Medulla oblongata (tissue), 1 donor: ENCODE results near the gene C12orf75.
"Not testable (repeated sequence)": the region's sequence is repeated elsewhere in the genome, so short reads cannot be mapped to it uniquely, and the experiment has no call there.

ENCODE experiments used
- DNase-seq: peaks from one replicate; pipeline ENCODE4 v3.0.0-alpha.2; 2015; ENCODE audit errors: extremely low spot score

The C12orf75 gene

GRCh38 chr12:105336411-105336810 is 5.9 kb downstream of the C12orf75 start:
- no peak for DNase-seq

DNA sequence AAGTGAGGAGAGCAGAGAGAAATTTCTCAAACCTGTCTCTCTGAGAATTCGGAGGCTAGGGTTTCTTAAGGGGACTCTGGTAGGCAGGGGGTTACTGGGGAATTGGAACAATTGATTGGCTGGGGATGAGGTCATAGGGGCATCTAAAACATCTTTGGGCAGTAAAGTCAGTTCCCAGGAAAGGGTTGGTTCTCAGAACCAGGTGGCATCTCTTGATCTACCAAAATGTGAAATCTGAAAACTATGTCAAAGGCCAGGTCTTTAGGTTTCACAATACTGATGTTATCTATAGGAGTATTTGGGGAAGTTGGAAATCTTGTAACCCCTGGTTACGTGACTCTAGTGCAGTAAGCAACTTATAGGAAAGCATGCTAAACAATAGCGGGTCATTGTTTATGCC is 6.9 kb downstream of the C12orf75 start:
- no peak for DNase-seq

GRCh38 chr12:105338966-105339365 is 8.5 kb downstream of the C12orf75 start:
- DNase-seq = no peak

DNA sequence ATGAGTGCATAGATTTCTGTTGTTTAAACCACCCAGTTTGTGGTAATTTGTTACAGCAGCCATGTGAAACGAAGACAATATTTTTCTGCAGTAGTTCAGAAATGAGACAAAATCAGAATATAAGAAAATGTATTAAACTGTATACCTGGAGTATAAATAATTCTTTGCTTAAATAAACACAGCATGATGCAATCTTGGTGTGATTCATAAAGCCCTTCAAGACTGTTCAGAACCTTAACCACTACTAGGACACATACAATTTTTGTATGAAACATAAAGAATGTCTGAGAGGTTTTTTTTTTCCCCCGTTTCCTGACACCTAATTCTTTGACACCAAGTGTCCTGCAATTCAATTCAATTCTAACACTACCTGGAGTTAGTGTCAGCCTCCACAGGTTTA is 10.5 kb downstream of the C12orf75 start:
- DNase-seq = no peak

GRCh38 chr12:105341620-105342019 is 11.1 kb downstream of the C12orf75 start:
- DNase-seq = not testable (repeated sequence)

GRCh38 chr12:105342464-105342863 is 12.0 kb downstream of the C12orf75 start:
- DNase-seq = no peak

- DNase-seq = no peak
Measured at GRCh38 chr12:105343836-105344235, 13.3 kb downstream of the C12orf75 start.

- DNase-seq = no peak
Measured at GRCh38 chr12:105347499-105347898, 17.0 kb downstream of the C12orf75 start.

DNA sequence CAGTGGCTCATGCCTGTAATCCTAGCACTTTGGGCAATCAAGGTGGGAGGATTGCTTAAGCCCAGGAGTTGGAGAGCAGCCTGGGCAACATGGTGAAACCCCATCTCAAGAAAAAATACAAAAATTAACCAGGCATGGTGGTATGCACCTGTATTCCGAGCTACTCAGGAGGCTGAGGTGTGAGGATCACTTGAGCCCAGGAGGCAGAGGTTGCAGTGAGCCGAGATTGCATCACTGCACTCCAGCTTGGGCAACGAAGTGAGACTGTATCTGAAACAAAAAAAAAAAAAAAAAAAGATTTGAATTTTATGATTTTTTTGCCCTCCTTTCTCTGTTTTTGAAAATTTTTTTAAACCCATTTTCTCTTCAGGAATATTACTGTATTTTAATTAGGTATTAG is 17.7 kb downstream of the C12orf75 start:
- DNase-seq = no peak

DNA sequence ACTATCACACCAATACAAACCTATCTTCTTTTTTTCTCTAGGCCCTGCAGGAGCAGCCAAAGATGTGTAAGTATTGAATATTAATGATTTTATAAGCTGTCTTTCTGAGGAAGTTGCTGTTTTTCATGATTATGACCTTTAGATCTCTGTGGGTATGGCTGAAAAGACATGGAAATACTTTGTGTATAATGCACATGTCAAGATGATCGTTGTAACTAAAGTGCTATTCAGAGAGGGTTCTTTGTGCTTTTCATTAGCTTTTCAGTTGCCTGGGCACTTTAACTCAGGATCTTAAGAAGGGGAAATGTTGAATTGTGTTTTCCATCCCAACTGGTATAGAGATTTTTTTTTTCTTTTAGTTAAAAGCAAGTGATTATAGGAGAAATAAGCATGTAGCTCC is 18.1 kb downstream of the C12orf75 start:
- no peak for DNase-seq

GRCh38 chr12:105349138-105349537 is 18.6 kb downstream of the C12orf75 start:
- DNase-seq = no peak

DNA sequence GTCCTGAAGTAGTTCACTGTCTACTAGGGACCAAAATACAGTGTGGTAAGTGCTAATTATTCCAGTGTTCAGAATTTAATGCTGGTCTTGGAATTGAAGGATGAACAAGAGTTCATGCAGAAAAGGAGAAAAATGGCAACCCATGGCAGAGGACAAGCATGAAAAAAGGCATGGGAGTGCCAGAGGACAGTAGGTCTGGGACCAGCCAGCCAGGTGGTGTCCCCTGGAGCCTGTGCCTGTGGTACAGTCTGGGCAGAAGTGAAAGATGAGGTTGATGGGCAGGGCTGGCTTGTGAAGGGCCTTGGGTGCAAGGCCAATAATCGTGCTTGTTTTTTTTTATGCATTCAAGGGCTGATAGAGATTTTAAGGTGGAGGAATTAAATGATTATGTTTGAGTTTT is 21.0 kb downstream of the C12orf75 start:
- no peak for DNase-seq

- no peak for DNase-seq
Measured at GRCh38 chr12:105352052-105352451, 21.6 kb downstream of the C12orf75 start.

DNA sequence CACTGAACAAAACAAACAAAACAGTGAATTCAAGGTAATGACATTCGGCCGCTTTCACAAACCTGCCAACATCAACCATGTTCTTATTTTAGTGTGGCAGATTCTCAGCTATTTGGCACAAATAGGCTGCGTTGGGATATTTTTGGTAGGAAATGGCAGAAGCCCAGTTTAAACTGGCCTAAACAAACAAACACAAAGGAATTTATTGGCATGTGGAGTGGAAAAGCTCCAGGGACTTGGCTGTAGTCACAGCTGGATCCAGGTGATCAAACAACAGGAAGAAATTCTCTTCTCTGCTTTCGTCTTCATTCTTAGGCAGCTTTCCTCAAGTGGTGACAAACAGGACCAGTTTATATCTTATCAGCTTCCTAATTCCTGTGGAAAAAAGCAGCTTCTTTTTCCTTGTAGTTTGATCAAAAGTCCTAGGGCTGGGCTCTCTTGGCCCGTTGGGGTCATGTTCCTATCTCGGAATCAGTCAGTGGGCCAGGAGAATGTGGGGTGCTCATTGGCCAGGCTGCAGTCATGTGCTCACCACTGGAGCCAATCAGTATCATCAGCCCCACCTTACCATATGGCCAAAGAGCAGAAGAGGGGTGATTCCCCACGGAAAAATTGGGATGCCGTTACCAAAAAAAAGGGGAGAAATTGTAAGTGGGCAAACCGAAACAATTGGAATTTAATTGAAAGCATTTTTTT is 22.6 kb downstream of the C12orf75 start:
- no peak for DNase-seq

- DNase-seq = no peak
Measured at GRCh38 chr12:105355752-105356151, 25.3 kb downstream of the C12orf75 start.

DNA sequence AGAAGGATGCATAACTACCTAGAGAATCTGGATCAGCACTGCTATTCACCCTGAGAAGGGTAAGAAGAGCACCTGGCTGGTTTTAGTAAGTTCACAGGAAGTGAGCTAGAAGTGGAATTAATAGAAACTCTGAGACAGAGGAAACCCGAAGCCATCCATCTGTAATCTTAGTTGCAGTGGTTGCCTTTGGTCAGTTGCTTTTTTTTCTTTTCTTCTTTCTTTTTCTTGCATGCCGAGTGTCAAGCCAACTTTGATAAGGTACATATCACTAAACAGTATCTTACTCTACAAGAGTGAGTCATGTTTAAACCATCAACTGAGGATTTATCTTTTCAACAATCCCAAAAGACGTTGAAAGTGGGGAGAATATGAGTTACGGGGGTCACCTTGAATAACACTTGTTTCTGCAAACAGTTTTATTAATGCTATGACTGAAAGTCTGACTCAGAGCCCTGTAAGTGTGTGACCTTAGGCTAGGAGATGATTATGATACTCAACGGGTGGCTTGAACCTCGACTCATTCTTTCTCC is 26.7 kb downstream of the C12orf75 start:
- no peak for DNase-seq

- peak; percentile 87 for DNase-seq
Measured at GRCh38 chr12:105358789-105359188, 28.3 kb downstream of the C12orf75 start.

DNA sequence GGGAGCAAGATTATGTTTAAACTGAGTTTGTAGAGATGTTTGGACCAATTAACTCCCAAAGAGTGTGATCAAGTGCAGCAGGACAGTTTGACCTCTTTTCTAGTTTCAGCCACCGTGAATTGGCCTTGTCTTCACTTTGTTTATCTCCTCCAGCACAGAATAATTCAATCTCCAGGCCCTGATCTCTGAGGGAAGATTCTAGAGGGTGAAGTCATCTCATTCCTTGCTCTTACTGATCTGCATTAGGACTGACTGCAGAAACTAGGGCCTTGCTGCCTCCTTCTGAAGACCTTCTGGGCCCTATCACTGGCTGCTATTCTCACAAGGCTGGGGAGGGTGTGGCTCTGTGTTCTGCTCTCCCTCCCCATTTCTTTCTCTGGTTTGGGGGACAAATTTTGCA is 29.4 kb downstream of the C12orf75 start:
- DNase-seq = no peak

- DNase-seq = no peak
Measured at GRCh38 chr12:105363890-105364289, 33.4 kb downstream of the C12orf75 start.

DNA sequence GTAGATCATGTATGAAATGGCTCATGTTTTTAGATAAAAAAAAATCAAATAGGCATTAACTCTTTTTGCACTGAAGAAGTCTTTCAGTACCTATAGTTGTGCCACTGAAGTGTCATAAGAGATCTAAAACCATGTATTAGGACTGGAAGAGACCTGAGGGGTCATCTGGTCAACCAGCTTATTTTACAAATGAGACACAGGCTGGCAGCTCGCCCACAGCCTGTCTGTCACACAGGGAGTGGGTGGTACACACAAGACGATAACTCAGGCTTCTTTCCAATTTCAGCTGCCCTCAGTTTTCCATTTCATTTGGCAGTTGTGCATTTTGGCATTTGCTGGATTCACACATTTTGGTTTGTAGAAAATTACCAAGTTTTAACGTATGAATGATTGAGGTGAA is 34.7 kb downstream of the C12orf75 start:
- no peak for DNase-seq

GRCh38 chr12:105368047-105368646 is 37.7 kb downstream of the C12orf75 start:
- DNase-seq = no peak

- DNase-seq = peak; percentile 22
Measured at GRCh38 chr12:105369014-105369413, 38.5 kb downstream of the C12orf75 start.

- DNase-seq = no peak
Measured at GRCh38 chr12:105374303-105374702, 43.8 kb downstream of the C12orf75 start.
